ENCODE results near the gene TRABD2B. TPM values are rescaled to one million over a fixed set of nuclear protein-coding genes. Genes with fewer than 3 reads are reported as not detected.

TRABD2B gene
- polyA plus RNA-seq, 6 donors from 2014 or later = not detected

DNA sequence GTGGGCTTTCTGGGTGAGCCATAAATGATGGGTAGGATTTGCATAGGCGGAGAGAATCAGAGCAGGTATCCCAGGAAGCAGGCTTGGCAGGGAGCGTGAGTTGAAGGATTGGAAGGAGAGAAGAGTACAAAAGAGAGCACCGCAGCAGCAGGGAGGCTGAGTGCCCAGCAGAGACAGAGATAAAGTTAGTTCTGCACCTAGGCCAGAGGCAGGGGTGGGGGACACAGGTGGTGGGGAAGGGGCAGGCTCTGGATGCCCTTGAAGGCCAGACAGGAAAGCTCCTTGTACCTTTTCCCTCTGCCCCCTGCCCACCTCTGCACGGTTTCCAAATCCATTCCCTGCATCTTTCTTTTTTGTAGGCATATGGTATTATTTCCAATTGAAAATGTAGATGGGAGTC is 33.0 kb upstream of the TRABD2B start:
- Mint-ChIP-seq H3K27ac (no peak overlapping the region), H3K9me3 (peaks cover 0 to 2% (median 0%) of the 10 kb centered on the region in 7 donors), H3K4me3 (no peak overlapping the region), H3K4me1 (no peaks in the 10 kb centered on the region), H3K36me3 (no peaks in the 10 kb centered on the region), H3K27me3 (peaks cover 20 to 37% (median 24%) of the 10 kb centered on the region in 3 donors)
- DNase-seq (no peak), ATAC-seq (ENCODE audit: low read depth in 2 of 2) (no peak)

DNA sequence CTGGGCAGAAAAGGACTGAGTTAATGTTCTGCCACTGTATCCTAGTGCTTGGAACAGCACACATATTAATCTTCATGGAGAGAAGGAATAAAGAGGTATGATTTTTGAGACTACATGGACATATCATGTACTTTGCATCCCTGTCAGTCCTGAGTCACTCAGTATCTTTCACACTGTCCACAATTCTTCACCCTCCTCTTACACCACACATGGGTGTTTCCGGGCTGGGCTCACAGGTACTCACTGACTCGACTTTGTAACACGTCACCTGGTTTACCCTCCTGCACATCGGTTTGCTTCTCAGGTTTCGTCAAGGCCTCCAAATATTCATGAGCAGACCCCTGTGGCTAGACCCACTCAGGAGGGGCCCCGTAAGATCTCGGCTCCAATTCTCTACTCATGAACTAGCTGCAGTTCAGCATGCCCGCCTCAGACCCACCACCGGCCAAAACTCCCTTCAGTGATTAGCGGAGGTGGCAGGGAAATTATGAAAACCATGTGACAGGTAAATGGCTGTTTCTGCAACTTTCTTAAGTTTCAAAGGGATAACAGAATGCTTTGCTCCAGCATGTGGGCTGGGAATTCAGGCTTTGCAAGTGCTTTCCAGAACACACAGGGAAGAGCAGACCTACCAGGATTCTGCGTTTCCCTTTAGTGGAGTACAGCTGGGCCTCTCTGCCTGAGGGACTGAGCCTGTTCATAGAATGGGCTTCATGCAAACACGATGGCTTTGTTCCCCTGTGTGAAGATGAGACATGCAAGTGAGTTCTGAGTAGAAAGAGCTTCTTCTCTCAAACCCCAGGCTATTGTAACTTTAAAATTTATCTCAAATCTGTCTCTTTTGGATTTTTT is 31.3 kb upstream of the TRABD2B start:
- DNase-seq = no peak
- ATAC-seq (ENCODE audit: low read depth in 2 of 2) = no peak
- H3K27ac Mint-ChIP-seq = no peak overlapping the region
- peaks cover 18 to 37% (median 20%) of the 10 kb centered on the region in 3 donors for H3K27me3 Mint-ChIP-seq
- no peak overlapping the region for H3K4me3 Mint-ChIP-seq
- peaks cover 0 to 2% (median 0%) of the 10 kb centered on the region in 7 donors for H3K9me3 Mint-ChIP-seq
- H3K36me3 Mint-ChIP-seq = no peaks in the 10 kb centered on the region
- no peaks in the 10 kb centered on the region for H3K4me1 Mint-ChIP-seq

DNA sequence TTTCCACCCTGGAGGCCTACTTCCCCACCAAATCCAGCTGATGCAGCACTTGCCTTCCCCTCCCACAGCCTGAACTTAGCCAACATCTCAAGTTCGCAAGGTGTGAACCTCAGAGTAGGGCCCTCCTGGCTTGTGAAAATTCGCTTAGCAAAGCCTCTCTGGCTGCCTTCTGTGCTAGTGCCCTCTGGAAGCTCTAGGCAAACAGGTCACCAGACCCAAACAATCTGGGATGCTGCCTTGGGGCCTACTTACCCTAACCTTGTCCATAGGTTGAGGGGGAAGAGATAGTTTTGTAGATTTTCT is 30.3 kb upstream of the TRABD2B start:
- Mint-ChIP-seq H3K9me3 (peaks cover 0 to 2% (median 0%) of the 10 kb centered on the region in 7 donors), H3K27me3 (peaks cover 20 to 41% (median 21%) of the 10 kb centered on the region in 3 donors), H3K4me3 (no peak overlapping the region), H3K27ac (no peak overlapping the region), H3K36me3 (no peaks in the 10 kb centered on the region), H3K4me1 (no peaks in the 10 kb centered on the region)
- no peak for ATAC-seq (ENCODE audit: low read depth in 2 of 2)
- no peak for DNase-seq

DNA sequence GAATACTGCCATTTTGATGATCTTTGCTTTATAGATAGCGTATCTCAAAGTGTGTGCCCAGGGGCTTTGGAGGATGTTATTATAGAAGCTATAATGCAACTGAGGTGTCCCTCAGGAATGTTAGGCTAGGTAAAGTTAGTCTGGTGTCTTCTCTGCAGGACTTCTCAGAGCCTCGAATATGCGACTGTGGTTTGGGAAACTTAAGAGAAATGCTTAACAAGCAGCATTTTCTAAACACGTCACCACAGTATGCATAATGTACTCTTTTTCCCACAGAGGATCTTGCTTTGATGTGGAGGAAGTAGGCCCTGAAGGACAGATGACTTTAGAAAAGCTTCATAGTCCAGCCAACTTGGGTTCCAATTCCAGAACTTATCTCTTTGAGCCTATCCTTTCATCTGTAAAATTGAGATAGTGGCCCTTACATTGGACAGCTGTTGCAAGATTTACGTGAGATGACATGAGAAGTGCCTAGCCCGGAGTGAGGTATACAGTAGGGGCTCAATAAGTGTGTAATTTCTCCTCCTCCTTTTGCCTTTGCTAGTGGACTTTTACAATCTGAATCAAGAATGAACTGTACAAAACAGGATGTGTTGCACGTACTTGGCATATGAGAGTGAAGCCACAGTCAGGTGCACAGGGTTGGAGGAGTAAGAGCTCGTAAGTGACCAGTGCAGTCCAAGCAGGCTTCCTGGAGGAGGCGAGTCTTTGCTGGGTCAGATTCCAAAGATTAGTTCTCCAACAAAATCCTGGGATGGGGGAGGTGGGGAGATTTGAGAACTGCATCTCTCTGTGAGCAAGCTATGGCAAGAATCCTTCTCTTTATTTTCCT is 29.7 kb upstream of the TRABD2B start:
- ATAC-seq (ENCODE audit: low read depth in 2 of 2) = no peak
- H3K27ac Mint-ChIP-seq = no peak overlapping the region
- no peak for DNase-seq
- H3K9me3 Mint-ChIP-seq = peaks cover 0 to 2% (median 0%) of the 10 kb centered on the region in 7 donors
- no peak overlapping the region for H3K4me3 Mint-ChIP-seq
- H3K4me1 Mint-ChIP-seq = no peaks in the 10 kb centered on the region
- peaks cover 21 to 46% (median 27%) of the 10 kb centered on the region in 3 donors for H3K27me3 Mint-ChIP-seq
- no peaks in the 10 kb centered on the region for H3K36me3 Mint-ChIP-seq

DNA sequence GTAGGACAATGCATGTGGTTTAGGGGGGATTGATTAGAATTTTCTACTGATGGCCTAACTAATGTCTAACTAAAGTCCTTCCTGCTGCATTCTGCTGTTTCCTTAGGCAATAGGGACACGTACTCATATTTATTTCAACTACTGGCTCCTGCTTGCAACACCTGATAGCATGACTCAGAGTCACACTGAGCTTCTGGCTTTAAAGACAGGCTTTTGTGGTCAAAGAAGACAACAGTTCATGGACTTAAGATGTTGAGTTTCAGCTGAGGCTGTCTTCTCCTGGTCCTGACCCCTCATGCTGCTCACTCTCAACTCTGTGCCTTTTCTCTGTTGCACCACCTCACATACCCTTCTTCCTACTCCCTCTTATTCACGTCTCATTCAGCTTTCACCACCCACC is 29.1 kb upstream of the TRABD2B start:
- Mint-ChIP-seq H3K9me3 (peaks cover 0 to 2% (median 0%) of the 10 kb centered on the region in 7 donors), H3K27ac (no peak overlapping the region), H3K36me3 (no peaks in the 10 kb centered on the region), H3K4me3 (no peak overlapping the region), H3K27me3 (peaks cover 24 to 47% (median 27%) of the 10 kb centered on the region in 3 donors), H3K4me1 (no peaks in the 10 kb centered on the region)
- ATAC-seq (ENCODE audit: low read depth in 2 of 2) = no peak
- no peak for DNase-seq

DNA sequence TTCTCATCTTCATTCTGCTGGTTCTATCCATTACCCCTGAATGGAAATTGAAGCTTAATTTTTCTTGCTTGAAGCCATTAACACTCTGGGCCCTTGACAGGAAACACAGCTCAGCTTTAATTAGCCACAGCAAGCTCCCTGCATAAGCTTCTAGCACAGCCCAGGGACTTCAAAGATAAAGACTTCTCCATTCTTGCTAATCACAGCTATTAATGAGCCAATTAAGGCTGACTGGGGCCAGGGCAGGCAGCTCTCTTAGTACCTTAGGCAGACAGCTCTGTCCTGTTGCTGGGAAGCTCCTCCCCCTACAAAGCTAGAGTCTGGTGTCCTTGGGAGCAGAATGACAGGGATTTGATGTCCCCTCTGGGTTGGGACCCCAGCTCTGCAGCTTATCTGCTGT is 27.9 kb upstream of the TRABD2B start:
- peaks cover 29 to 51% (median 32%) of the 10 kb centered on the region in 3 donors for H3K27me3 Mint-ChIP-seq
- ATAC-seq (ENCODE audit: low read depth in 2 of 2) (no peak), DNase-seq (no peak)
- peaks cover 0 to 2% (median 0%) of the 10 kb centered on the region in 7 donors for H3K9me3 Mint-ChIP-seq
- no peaks in the 10 kb centered on the region for H3K4me1 Mint-ChIP-seq
- no peaks in the 10 kb centered on the region for H3K36me3 Mint-ChIP-seq
- H3K4me3 Mint-ChIP-seq = no peak overlapping the region
- no peak overlapping the region for H3K27ac Mint-ChIP-seq

DNA sequence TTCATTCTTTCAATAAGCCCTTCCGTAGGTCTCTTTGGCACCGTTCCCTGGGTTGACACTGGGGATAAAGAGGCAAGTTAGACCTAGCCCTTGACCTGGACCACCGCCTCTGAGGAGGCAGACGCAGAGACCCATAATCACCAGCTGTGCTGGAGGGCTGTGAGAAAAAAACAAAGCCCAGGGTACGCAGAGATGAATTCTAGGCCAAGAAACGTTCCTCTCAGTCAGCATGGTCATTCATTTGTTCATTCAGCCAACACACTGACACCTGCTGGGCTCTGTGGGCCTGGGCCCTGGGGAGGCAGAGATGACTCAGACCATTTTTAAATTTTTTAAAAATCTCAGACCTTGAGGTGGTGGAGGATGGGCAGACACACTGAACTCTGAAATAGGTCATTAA is 26.3 kb upstream of the TRABD2B start:
- ATAC-seq (ENCODE audit: low read depth in 2 of 2) = no peak
- H3K4me1 Mint-ChIP-seq = no peaks in the 10 kb centered on the region
- H3K36me3 Mint-ChIP-seq = no peaks in the 10 kb centered on the region
- peak overlapping the region in 1 of 8 donors; percentile 31 for H3K4me3 Mint-ChIP-seq
- DNase-seq = no peak
- no peak overlapping the region for H3K27ac Mint-ChIP-seq
- no peaks in the 10 kb centered on the region for H3K9me3 Mint-ChIP-seq
- H3K27me3 Mint-ChIP-seq = peaks cover 23 to 45% (median 27%) of the 10 kb centered on the region in 3 donors

DNA sequence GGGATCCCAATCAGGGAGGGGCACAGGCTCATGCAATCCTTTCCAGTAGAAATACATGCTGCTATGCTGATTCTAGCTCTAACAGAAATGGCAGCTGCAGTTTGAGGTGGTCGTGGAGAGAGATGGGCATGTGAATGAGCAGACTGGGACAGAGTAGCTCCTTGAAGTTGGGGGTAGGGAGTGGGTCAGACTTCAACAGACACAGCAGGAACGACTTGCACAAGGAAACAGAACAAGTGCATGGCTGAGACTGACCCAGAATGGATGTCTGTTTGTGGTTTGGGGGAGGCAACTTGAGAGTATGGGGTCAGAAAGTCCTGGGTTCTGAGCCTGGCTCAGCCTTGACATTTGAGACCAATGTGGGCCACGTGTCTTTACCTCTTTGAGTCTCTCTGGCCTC is 25.1 kb upstream of the TRABD2B start:
- no peak for DNase-seq
- Mint-ChIP-seq H3K9me3 (no peaks in the 10 kb centered on the region), H3K27me3 (peaks cover 24 to 47% (median 33%) of the 10 kb centered on the region in 3 donors), H3K4me3 (peak overlapping the region in 1 of 8 donors; percentile 76), H3K27ac (no peak overlapping the region), H3K4me1 (no peaks in the 10 kb centered on the region), H3K36me3 (no peaks in the 10 kb centered on the region)
- ATAC-seq (ENCODE audit: low read depth in 2 of 2) = no peak

DNA sequence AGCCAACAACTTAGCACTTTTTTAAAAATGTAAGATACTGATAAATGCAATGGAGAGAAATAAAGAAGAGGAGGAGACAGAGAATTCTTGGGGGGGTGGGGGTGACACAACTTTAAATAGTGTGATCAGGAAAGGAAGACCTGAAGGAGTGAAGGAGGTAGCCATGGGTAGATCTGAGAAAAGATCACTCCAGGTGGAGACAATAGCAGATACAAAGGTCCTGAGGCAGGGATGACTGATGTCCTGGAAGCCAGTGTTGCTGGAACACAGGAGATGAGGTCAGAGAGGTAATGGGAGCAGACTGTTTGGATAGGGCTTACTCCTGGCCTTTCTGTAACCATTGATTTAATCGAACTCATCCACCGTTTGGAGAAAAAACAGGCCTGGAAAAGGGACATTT is 24.6 kb upstream of the TRABD2B start:
- Mint-ChIP-seq H3K36me3 (no peaks in the 10 kb centered on the region), H3K4me3 (no peak overlapping the region), H3K27me3 (peaks cover 27 to 47% (median 33%) of the 10 kb centered on the region in 3 donors), H3K27ac (no peak overlapping the region), H3K4me1 (no peaks in the 10 kb centered on the region), H3K9me3 (no peaks in the 10 kb centered on the region)
- DNase-seq = no peak
- ATAC-seq (ENCODE audit: low read depth in 2 of 2) = no peak

DNA sequence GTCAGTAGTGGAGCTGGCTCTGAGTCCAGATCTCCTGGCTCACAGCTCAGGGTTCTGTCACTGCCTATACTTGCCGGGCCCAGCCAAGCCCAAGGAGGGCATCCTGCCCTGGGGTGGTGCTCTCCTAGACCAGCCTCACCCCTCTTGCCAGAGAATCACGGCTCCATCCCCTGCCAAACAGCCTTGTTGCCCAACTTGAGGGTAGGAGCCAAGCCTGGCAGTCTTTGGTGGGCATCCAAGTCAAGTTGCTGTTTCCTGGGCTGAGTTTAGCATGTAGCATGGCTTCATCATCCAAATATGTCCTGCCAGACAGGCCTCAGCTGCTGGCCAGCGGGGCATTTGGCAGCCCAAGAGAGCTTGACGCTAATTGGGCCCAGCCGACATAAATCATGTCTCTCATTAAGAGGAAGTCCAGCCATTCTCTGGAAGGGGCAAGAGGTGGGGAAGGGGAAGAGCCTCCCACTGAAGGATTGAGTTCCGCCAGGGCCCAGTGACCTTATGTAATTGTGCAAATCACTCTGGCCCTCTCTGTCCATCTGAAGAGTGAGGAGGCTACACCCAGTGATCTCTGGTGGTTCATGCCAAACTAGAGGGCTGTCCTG is 22.6 kb upstream of the TRABD2B start:
- Mint-ChIP-seq H3K4me3 (no peak overlapping the region), H3K27me3 (peaks cover 42 to 54% (median 44%) of the 10 kb centered on the region in 3 donors), H3K9me3 (no peaks in the 10 kb centered on the region), H3K36me3 (no peaks in the 10 kb centered on the region), H3K27ac (no peak overlapping the region), H3K4me1 (no peaks in the 10 kb centered on the region)
- no peak for DNase-seq
- ATAC-seq (ENCODE audit: low read depth in 2 of 2) = no peak

DNA sequence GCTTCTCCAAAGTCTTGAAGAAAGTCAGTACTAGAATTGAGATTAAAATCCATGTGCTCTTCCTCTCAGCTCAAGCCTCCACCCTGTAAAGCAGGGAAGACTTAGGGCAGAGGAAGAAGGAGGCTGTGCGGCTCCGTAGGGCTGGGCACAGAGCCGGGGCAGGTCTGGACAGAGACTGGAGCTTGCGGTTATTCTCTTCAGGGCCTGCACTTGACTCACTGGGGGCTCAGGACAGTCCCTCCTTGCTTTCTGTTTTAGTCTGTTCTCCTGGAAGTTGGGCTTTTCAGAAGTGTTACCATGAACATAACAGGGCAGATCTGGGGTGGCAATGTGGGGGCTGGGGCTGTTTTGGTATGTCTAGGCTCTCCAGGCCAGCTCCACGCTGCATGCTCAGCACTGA is 21.6 kb upstream of the TRABD2B start:
- H3K36me3 Mint-ChIP-seq = no peaks in the 10 kb centered on the region
- no peak for ATAC-seq (ENCODE audit: low read depth in 2 of 2)

DNA sequence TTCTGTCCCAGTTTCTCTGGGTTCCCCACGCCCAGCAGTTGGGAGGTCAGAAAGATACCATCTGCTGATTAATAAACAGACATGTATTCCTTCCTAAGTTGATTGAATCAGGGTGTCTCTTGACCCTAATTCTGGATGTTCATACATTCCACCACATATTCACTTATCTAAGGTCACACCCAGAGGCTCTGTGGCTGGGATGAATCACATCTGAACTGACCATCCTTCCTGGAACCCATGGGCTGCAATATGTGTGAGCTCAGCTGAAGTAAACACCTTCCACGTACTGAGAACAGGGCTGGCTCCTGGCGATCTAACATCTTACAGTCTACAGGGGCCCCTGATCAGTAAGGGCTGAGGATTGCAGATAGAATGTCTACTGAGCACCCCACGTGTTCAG is 20.5 kb upstream of the TRABD2B start:
- DNase-seq (no peak), ATAC-seq (ENCODE audit: low read depth in 2 of 2) (no peak)
- H3K9me3 Mint-ChIP-seq = no peaks in the 10 kb centered on the region
- H3K4me1 Mint-ChIP-seq = no peaks in the 10 kb centered on the region
- no peaks in the 10 kb centered on the region for H3K36me3 Mint-ChIP-seq
- no peak overlapping the region for H3K4me3 Mint-ChIP-seq
- peaks cover 45 to 55% (median 53%) of the 10 kb centered on the region in 3 donors for H3K27me3 Mint-ChIP-seq
- no peak overlapping the region for H3K27ac Mint-ChIP-seq

More for the DNA sequence above, 21.6 kb upstream of the TRABD2B start:
- no peak overlapping the region for H3K27ac Mint-ChIP-seq
- H3K27me3 Mint-ChIP-seq = peaks cover 46 to 55% (median 54%) of the 10 kb centered on the region in 3 donors
- H3K4me3 Mint-ChIP-seq = no peak overlapping the region
- H3K4me1 Mint-ChIP-seq = no peaks in the 10 kb centered on the region
- H3K9me3 Mint-ChIP-seq = no peaks in the 10 kb centered on the region
- no peak for DNase-seq

DNA sequence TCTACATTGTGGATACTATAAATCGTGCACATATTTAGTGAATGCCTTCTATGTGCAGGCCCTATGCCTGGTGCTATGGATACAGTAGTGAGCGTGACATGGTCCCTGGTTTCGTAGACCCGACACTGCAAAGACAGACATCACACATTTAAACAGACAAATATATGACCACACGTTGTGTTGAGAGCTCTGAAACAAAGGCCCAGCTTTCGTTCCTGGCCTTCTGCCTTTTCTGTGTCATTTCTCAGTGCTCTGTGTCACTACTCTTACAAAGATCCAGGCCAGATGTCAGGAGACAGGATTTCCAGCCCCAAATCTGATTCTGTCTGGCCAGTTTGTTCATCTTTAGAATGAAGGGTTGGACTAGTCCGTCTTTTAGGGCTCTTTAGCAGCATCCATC is 19.3 kb upstream of the TRABD2B start:
- H3K9me3 Mint-ChIP-seq = no peaks in the 10 kb centered on the region
- H3K27ac Mint-ChIP-seq = no peak overlapping the region
- H3K4me1 Mint-ChIP-seq = no peaks in the 10 kb centered on the region
- no peak overlapping the region for H3K4me3 Mint-ChIP-seq
- no peak for DNase-seq
- no peak for ATAC-seq (ENCODE audit: low read depth in 2 of 2)
- peaks cover 33 to 50% (median 42%) of the 10 kb centered on the region in 3 donors for H3K27me3 Mint-ChIP-seq
- H3K36me3 Mint-ChIP-seq = no peaks in the 10 kb centered on the region
